GM03348 (cell line): Measurements from ENCODE around the gene XPO5.

Source experiments
- DNase-seq: peaks from one replicate; pipeline ENCODE4 v3.0.0; 2012; ENCODE audit warnings: low spot score

The XPO5 gene

DNA sequence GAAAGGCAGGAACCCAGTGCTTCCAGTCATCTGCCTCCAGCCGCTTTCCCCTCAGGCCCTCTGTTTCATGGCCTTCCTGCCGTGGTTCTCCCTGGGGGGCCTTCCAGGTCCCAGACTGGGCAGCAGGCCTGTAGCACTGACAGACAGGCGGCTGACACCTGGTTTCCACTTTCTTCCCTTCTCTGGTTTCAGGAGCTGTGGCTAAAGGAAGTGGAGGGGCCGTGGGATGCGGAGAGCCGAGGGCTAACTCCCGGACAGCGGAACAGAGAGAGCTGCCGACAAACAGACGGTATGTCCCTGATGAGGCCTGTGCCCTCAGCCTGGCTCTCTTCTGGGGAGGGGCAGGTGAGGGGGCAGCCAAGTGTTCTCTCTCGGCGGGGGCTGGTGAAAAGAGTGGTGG is 78.1 kb downstream of the XPO5 start:
- no peak for DNase-seq

- no peak for DNase-seq
Observed at GRCh38 chr6:43497129-43497396, 78.8 kb downstream of the XPO5 start.

DNA sequence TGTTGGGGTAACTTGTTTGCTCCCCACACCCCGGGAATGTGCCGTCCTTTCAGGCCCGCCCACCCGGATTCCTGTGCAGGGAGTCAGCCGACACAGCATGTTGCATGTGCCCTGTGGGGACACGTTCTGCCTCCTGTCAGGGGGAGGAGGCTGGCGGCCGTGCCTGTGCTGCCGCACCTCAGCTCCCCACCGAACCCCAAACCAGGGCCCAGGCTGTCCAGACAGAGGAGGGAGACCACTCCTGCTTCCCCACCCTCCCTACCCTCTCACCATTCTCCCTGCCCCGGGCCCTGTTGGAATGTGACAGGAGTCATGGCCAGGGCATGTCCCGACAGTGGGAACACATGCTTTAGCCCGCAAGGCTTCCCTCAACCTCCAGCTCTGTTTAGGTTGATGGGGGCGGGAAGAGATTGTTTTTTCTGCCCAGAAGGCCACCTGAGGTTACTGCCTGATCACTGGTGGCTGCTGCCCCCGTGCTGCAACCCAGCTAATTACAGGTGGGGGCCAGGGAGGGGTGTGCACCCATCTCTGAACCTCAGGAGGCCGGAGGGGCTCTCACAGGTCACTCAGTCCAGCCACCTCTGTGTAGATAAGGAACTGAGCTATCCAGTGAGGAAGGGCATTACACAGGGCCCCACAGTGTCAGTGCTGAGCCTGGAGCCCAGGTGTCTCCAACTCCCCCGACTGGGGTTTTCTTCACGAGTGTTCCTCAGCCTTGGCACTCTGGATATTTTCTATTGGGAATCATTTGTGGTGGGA is 79.3 kb downstream of the XPO5 start:
- DNase-seq = peak; percentile 88

DNA sequence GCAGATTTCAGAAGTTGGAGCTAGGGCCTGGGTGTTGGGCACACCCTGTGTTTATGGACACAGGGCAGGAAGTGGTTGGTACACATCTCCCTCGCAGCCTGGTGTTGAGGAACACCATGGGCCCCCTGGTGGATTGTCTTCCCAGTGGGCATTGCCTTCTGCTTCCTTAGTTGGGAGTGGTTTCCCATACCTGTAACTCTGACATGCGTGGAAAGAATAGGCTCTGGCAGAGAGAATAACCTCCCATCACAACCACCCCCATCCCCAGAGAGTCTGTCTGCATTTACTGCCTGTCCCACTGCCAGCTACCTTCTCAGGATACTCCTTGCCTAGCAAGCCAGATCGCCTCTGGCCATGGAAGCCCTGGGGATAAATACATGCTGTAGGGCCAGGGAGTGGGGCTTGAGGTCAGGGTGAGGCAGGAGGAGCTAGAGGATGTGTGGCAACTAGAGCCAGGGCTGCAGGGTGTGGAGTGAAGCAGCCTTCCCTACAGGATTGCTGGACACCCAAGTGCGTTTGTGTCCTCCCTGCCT is 80.4 kb downstream of the XPO5 start:
- DNase-seq = no peak

DNA sequence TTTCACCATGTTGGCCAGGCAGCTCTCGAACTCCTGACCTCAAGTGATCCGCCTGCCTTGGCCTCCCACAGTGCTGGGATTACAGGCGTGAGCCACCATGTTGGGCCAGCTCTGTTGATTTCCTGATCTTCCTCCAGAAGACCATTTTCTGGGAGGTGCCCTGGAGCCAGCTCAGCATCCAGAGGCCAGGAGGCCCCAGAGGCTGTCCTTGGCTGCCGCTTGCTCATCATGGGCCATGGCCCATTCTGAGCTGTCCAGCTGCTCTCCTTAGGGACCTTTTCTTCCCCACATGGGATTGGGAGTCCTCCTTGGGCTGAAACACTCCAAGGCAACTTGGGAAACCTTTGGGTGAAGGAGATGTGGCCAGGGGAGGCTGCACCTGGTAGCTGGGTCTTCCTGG is 81.1 kb downstream of the XPO5 start:
- DNase-seq = no peak

DNA sequence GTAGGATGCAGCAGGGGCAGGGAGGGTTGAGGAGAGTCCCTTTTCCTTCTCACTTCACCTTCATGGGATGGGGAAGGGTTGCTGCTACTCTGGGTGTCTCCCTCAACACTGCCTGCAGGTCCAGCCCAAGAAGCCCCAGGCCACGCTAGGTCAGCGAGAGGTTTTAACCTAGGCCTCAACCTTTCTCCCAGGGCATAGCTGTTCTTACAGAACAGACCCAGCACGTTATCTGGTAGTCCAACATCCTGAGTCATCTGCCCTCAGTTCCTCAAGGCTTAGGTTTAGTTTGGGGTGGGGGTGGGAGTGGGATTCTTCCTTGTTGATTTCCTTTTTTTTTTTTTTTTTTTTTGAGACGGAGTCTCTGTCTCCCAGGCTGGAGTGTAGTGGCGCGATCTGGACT is 81.5 kb downstream of the XPO5 start:
- DNase-seq = no peak

DNA sequence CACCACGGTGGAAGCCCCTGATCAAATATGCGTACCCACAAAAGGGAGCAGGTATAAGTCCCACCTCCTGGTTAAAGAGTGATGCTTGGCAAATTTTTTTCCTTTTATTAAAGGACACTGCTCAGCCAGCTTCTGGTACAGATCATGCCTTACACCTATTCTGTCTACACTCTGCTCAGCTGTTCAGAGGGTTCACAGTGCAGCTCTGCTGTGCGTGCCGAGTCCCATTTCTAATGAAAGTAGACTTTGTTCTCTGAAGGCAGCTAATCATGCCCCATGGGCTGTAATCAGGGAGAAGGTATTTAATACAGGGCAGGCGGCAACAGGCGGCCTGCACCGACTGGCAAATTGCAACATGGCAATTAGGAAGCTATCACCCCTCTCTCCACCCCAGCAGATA is 82.0 kb downstream of the XPO5 start:
- DNase-seq = no peak

DNA sequence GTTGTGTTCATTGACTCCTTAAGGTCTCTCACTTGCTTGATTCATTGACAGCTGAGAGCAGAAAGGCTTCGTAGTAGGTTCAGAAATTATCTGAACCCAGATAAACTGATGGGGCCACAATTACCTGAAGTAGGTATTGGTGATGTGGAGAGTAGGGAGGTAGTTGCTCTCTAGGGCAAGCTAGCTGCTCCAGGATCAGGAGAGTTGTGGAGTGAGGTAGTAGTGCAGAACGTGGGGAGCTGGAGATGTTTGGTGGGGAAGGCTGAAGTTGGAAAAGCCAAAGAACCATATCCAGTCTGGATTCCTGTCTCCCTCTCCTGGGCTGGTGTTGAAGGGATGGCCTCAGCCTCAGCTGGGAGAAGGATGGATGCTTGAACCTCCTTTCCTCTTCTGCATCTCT is 82.6 kb downstream of the XPO5 start:
- no peak for DNase-seq

GRCh38 chr6:43492673-43493072 is 83.2 kb downstream of the XPO5 start:
- DNase-seq = peak; percentile 58

DNA sequence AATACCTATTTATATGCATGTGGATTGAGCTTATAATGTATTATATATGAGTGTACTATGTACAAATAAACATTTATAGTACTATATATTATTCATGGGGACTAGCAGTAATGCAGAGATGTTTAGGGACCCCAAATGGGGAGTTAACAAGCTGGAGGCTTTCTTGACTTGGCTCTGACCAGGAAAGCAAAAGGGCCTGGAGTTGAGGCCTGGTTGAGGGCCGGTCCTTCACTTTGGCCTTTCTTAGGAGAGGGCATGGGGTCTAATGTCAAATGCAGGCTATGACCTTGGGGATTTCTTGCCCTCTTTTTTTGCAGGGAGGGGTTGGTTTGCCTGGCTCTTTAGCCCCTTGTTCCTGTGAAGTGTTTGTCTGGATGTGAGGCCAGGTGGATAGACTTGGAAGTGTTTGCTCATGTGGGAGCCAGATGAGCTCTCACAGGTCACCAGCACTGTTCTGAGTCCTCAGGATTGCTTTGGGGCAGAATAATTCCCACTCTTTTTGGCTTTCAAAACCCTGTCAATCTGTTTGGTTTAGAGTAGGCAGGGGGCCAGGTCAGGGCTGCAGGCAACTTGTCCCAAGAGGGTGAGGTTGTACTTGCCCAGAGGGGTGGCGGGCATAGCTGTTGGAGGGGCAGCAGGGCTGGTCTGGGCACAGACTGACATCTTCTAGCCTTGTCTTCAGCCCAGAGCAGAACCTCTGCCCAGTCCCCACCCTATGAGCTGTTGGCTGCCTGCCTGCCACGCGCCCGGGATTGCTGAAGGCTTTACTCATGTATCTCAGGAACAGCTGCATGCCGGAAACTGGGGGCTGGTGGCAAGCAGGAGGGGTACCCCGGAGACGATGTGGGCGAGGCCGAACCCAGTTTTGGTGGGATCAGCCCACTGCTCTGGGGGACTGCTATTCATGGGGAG is 83.8 kb downstream of the XPO5 start:
- peak; percentile 90 for DNase-seq

DNA sequence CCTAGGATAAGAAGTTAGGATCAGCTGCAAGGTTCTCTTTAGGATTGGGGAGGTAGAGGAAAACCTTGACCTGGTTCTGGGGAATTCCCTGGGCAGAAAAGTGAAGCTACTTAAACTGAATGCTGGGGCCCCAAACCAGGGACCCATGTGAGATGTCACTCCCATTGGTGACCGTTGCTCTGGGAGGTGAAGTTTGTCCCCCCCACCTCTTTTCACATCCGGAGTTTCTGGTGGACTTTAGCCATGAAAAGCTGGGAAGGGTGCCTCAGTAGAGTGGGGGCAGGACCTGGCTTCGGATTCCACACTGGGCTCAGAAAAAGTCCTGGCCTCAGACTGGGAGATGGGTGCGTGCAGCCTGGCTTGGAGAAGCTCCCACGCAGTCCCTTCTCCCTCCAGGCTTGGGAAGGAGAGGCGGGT is 85.3 kb downstream of the XPO5 start:
- peak; percentile 56 for DNase-seq

- DNase-seq = no peak
Observed at GRCh38 chr6:43489277-43490072, 86.4 kb downstream of the XPO5 start.

DNA sequence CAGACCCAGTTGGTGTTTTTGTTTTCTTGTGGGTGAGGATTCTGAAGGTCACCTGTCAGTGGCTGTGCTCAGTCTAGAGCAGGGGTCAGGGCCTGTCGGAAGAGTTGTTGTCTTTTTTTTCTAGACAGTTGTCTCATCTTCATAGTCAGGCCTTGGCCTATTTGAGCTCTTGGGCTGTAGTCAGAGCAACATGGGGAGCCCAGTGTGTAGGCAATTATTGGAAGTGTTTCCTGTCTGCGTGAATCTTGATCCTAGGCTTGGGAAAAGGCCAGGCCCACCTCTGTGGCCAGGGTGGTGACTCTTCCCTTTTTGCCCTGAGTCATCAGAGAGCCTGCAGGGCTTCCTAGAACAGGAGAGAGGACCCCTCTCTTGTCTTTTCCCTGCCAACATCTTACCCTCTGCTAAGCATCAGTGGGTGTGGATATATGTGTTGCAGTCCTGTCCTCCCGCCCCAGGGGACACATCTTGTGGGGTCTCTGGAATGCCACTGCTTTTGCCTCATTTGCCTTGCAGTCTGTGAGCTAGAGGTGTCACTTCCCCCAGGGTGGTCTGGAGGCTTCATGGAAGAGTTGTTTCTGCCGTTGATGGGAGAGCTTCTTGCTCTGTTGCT is 87.1 kb downstream of the XPO5 start:
- DNase-seq = peak; percentile 54

DNA sequence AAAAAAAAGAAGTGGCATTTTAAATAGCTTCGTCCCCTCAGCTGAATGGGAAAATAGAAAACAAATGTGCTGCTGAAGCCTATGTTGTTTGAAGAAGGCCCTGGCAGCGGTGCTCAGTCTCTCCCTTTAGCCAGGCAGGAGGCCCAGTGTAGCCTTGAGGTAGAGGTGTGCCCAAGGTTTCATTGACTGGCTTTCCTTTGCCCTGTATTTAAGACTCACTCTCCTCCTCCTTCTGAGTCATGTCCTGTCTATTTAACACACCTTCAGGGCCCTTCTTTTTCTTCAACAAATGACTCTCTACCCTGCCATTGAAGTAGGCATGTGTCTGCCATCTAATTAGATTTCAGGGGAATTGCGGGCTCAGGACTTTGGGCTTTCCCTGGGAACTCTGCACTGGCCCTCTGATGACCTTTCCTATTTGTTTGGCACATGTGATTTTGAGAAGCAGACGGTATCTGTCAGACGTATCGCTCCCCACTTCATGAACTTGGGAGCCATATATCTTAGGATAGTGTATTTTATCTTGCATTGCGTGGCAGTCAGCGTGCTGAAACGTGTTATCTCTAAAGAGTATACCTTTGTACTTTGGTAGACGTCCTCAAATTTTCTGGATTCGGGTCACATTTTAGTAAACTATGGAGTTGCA is 94.1 kb downstream of the XPO5 start:
- no peak for DNase-seq

DNA sequence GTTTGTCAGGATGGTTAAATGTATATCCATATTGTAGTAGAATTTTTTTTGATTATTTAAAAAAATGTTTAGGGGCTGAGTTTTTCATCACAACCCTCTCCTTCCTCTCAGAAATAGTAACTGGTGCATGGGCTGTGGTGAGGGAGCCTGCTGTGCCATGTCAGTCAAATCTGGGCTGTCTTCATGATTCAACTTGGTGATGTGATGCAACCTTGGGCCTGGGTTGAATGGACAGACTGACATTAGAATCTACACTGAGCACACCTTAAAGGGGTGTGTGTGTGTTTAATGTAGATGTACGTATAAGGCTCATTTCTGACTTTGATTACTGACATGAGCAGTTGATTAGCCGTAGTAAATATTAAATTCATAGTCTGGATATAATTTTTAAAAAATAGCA is 94.8 kb downstream of the XPO5 start:
- DNase-seq = no peak

- peak; percentile 47 for DNase-seq
Observed at GRCh38 chr6:43478008-43478372, 97.8 kb downstream of the XPO5 start.

- DNase-seq = peak; percentile 98
Observed at GRCh38 chr6:43477235-43478007, 98.4 kb downstream of the XPO5 start, which contains the start of gene TJAP1. TJAP1 (plus strand) TSS chr6:43477570; CDS start chr6:43499002, 21,432 bp downstream.

DNA sequence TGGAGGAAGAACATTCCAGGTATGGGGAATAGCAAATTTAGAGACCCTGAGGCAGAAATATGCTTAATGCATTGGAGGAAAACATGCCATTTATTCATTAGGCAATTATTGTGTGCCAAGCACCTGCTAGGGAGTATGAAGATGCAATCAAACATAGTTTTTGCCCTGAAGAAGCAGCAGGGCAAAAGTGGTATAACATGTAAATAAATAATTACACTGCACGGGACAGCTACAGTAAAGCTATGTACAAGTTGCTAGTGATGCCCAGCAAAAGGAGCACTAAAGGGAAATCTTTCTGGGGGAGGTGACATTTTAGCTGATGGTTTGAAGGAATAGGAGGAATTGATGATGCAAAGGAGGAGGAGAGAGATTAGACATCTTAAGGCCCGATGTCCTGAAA is 99.1 kb downstream of the XPO5 start:
- DNase-seq = no peak

DNA sequence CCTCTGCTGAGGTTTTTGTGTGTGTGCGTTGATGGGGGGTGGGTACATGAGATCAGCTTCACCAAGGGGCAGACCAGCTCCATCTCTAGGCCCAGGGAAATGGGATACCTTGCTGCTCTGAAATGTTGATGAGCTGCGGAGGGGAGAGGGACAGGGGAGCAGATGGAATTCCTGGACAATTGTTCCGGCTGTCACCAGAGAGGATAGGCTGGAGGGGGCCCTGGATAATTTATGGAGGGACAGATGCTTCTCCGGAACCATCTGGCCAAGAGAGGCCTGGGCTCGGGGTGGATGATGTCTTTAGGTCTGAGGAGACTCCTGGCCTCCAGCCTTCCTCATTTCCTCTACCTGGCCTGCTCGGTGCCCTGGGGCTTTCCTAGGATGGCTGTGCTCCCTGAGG is 100.3 kb downstream of the XPO5 start:
- no peak for DNase-seq

- DNase-seq = no peak
Observed at GRCh38 chr6:43472515-43472914, 103.3 kb downstream of the XPO5 start.
